CD4-positive, alpha-beta T cell treated with Interleukin-17A for 4 hours (primary cell): ENCODE results near the gene SUSD2.

Experiments
- DNase-seq: peaks from one replicate; pipeline ENCODE4 v3.0.0-alpha.2; 2020; ENCODE audit warnings: mixed read lengths

SUSD2 gene

GRCh38 chr22:24153959-24154358 is 27.3 kb upstream of the SUSD2 start:
- peak; percentile 39 for DNase-seq

DNA sequence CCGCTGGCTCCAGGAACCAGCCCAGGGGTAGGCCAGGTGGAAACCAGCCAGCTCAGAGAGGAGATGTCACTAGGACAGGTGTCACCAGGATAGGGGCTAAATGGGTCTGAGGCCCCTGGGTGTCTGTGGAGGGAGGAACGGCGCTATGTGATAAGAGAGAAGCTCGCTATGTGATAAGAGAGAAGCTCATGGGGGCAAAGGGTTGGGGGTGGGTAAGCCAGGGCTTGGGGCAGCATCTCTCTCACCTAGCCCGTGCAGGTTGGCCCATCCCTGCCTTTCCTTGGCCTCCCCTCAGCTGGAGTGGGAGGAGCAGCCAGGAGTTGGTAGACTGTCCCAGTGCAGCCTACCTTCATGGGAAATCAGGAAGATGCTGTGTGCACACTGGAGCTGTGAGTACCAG is 26.5 kb upstream of the SUSD2 start:
- DNase-seq, result no peak

GRCh38 chr22:24155627-24156140 is 25.6 kb upstream of the SUSD2 start:
- DNase-seq, result peak; percentile 70

DNA sequence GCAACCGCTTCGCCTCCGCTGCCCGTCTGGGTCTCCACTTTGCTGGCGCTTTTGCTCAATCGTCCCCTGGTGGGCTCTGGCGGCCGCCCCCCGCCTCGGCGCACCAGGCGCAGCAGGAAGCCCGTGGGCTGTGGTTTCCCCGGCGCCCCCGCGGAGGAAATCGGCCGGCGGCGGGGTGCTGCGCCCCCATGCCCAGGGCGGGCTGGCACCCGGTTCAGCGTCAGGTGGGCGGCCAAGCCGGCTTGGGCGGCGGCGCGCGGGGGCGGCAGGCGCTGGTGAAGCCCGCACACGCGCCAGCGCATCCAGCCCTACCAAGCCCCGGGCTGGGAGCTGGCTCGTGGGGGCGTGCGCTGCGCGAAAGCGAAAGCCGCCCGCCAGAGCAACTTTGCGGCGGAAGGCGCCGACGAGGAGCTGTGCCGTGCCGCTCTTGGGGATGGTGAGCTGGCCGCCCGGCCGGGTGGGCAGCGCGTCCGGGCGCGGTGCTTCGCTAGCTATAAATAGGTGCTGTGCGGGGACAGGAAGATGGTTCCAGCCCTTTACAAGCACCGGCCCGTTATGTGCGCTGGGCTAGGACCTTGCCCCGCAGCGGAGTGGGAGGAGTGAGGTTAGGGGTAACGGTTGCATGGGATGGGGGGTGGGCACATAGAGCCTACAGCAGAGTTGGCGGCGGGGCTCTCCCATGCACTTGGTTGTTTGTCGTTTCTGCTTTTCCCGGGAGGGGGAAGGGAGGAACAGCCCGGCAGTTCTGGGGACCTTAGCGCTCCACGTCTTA is 25.0 kb upstream of the SUSD2 start:
- peak; percentile 72 for DNase-seq

GRCh38 chr22:24156913-24157821 is 24.1 kb upstream of the SUSD2 start:
- peak; percentile 92 for DNase-seq

GRCh38 chr22:24157822-24158135 is 23.5 kb upstream of the SUSD2 start:
- DNase-seq, result no peak

- no peak for DNase-seq
Measured at GRCh38 chr22:24159650-24160049, 21.6 kb upstream of the SUSD2 start.

- DNase-seq, result no peak
Measured at GRCh38 chr22:24160546-24160945, 20.7 kb upstream of the SUSD2 start.

DNA sequence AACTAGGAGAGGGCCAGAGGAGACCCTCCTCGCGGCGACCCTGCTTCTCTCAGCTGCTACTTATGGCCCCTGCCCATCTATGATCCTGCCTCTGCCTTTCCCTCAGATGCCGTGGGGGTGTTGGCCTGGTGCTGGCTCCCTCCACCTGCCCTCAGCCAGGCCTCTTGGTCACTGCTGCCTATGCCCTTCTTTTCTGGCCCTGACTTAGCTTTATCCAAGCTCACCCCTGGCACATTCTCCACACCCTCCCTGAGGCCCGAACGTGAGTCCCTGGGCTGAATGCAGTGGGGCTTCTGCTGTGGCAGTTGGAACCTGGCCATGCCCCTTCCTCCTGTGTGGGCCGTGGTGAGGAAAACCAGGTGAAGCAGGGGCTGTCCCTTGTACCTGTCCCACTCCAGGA is 19.8 kb upstream of the SUSD2 start:
- DNase-seq, result no peak

DNA sequence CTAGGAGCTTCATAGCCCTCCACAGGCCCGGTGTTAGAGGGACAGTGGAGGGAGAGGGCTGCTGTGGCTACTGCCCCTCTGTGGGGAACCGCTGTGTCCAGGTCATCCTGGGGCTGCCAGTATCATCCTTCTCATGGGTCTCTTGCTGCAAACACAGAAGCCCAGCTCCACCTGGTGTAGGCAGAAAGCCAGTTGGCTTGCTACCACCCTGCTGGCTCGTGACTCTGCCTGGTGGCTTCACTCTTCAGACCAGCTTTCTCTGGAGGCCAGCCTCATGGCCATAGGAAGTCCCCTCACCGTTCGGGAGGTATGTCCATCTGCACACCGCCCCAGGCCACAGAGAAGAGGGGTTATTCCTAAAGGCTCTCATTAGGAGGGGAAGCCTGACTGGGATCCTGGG is 19.4 kb upstream of the SUSD2 start:
- DNase-seq, result no peak

- no peak for DNase-seq
Measured at GRCh38 chr22:24162436-24162835, 18.9 kb upstream of the SUSD2 start.

- DNase-seq, result no peak
Measured at GRCh38 chr22:24164243-24164642, 17.0 kb upstream of the SUSD2 start.

GRCh38 chr22:24164940-24165339 is 16.3 kb upstream of the SUSD2 start:
- no peak for DNase-seq

DNA sequence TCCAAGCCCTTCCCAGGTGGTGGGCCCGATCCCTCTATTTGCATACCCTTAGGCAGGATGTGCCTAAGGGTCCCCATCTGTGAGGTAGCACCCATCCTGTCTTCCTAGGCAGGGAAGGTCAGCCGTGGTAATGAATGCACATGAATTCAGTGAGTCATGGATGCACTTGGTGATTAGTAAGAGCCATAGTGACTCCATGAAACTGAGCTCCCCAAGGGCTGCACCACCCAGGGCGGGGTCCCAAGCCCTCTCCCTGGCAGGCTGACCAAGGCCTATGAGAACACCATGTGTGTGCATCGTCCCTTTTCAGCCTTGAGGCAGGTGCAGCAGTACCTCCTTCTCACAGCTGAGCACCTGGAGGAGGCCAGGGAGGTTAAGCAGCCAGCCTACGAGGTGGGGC is 15.6 kb upstream of the SUSD2 start:
- no peak for DNase-seq

GRCh38 chr22:24166811-24167210 is 14.5 kb upstream of the SUSD2 start:
- no peak for DNase-seq

DNA sequence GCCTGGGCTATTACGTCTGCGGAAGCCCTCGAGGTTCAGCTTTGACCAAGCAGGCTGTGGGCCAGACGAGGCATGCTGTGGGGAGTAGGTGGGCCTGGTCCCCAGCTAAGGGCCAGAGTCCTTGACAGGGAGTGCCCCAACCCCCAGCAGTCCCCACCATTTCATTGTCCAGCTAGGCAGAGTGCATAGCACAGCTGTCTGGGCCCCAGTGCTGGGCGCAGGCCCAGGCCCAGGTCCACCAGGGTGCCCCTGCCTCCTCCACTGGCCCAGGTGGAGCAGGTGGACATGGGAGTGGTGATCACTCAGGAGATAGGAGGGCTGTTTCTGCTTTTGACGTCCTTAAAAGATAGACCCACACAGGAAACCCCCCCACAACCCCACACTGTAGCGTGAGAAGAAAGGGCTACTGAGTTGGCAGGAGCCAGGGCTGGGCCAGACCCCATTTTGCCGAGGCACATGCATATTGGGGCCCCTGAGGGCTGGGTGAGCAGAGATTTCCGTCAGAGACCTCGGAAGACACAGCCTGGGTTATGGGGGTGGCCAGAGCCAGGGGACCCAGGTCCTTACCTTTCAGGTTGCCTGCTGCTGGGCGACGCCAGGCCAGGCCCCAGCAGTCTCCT is 11.7 kb upstream of the SUSD2 start:
- DNase-seq, result no peak

DNA sequence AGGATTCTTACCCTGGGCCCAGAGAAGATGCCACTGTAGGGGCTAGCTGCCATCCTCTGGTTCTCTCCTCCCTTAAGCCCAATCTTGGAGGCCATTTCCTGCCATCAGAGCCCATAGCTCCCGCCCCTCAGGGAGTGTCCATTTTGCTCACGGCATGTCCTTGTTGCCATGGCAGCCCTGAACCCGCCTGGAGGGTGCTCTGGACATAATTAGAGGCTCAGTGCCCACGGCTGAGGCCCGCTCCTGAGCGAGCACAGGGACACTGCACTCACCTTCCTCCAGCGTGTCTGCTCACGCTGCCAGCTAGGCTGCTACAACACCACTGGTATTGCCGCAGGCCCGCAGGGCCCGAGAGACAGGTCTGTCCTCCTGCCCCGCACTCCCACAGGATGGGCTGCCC is 11.1 kb upstream of the SUSD2 start:
- DNase-seq, result no peak

GRCh38 chr22:24170632-24171031 is 10.7 kb upstream of the SUSD2 start:
- no peak for DNase-seq

GRCh38 chr22:24171822-24172221 is 9.5 kb upstream of the SUSD2 start:
- no peak for DNase-seq

DNA sequence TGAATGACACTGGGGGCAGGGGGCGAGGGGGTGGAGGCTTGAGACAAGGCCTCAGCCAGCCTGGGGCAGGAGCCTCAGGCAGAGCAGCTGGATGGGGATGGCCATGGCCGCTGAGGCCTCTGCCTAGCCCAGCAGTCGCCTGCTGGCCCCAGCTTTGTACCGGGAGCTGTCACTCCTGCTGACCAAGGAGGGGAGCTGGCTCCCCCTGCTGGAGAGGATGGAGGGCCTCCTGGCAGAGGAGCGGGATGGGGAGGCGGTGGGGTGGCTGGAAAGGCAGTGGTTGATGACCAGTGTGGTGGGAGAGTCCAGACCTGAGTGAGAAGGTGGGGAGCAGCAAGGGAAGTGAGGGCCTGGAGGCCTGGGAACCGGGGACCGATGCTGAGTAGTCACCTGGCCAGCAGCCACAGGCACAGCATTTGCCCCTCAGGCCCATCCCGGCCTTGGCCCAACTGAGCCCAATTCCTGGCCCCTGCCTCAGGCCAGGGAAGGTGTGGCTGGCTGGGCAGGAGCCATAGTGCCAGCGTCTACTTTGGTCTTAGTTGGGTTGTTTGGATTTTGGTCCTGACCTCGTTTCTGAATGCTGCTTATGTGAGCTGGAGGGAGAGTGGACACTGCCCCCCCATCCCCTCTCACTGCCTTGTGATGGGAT is 6.0 kb upstream of the SUSD2 start:
- peak; percentile 81 for DNase-seq

- DNase-seq, result no peak
Measured at GRCh38 chr22:24176040-24176439, 5.2 kb upstream of the SUSD2 start.

DNA sequence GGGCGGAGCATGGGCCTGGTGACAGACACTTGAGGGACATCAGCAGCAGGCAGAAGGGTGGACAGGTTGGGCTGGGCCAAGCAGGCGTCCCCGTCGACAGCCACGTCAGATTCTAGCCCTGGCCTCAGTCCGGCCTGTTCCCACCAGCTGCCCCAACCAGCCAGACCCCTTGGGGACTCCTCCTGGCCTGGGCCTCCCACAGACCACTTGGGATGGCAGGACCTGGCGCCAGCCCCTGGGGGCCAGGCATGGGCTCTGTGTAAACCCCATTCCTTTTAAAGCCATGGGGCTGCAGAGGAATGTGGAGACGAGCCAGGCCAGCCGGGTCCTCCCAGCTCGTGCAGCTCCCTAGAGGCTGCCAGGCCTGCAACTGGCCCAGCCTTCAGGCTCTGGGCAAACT is 4.7 kb upstream of the SUSD2 start:
- DNase-seq, result no peak

DNA sequence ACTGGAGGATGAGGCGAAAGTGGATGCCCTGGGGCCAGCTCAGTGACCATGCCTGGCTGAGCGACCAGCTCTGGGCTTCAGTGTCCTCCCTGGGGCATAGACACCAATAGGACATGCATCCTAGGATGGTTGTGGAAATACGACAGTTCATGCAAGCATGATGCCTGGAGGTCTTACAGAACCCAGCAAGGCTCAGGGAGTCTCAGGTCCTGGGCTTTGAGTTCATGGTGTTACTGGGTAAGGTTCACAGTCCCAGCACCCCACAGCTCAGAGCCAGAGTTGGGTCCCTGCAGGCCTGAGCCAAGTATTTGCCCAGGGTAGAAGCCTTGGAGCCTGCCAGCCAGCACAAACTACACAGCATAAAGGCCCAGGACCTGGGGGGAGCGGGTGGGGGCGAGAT is 4.2 kb upstream of the SUSD2 start:
- no peak for DNase-seq
